ENCODE data around the gene ARHGEF17.

The ARHGEF17 gene

DNA sequence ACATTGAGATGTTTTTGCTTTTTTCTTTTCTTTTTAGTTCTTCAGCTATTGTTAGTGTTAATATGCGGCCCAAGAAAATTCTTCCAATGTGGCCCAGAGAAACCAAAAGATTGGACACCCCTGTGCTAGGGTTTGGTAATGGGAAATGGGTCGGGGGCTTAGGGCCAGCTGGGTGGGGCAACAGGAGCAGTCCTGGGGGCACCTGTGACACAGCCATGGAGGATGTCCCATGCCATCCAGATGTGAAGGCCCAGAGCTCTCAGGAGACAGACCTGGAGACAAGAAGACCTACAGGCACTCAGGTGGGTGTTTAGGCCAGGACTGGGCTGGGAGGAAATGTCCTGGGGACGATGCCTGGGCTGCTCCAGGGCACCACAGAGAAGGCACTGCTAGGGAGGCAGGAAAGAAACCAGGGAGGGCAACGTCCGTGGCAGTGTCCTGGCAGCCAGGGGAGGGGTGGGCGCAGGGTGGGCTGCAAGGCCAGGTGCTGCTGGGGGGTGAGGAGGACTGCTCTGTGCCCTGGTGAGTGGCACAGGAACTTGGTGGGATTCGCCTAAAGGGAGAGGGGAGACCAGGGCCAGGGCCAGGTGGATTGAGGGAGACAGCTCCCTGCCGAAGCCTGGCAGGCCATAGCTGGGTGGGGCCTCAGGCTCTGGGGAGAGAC is 89.5 kb downstream of the ARHGEF17 start:
- no peak for DNase-seq

- no peak for DNase-seq
Measured at GRCh38 chr11:73398132-73398526, 90.1 kb downstream of the ARHGEF17 start.

DNA sequence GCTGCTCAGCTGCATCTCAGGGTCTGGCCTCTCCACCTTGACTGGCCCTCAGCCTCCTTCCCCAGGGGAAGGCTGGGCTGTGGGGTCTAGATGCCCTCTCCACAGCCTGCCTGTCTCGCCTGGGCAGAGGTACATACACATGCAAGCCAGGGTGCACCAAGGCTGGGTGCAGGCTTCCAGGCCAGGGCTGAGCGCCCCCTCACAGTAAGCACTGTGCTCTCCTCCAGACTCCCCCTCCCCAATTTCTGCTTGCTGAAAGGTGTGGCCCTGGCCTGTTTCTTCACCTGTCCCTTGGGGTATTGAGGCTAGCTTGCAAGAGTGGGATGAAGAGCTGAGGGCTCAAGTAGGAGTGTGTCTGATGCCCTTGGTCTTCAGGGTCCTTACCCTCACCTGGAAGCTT is 90.6 kb downstream of the ARHGEF17 start:
- no peak for DNase-seq

- DNase-seq: no peak
Measured at GRCh38 chr11:73399159-73399590, 91.1 kb downstream of the ARHGEF17 start.

DNA sequence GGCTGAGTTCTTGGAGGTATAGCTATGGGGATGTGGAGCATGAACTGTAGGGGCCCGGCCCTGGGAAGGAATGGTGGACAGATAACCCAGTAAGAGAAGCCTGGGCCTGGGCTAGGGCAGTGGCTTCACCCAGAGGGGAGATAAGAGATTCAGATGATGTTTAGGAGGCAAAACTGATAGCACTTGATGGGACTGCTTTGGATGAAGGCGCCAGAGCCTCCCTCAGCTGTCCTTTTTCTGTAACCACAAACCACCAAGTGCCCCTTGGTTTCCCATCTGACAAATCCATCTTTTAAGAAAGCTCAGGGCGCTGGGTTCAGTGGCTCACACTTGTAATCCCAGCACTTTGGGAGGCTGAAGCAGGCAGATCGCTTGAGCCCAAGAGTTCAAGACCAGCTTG is 91.6 kb downstream of the ARHGEF17 start:
- DNase-seq: no peak

DNA sequence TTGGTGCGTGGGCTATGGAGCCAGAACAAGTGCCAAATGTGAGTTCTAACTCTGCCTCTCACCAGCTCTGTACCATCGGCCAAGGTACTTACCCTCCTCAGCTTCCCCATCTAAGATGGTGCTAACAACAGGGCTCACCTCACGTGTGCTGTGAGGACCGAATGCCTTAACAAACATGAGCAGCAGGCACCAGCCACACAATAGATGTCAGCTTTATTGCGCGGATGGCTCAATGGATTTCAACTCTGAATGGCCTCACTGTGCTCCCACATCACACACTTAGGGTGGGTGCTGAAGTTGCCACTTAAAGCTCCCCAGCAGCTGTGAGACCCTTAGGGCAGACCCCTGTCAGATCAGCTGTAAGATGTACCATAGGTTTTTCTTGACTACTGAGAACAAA is 92.2 kb downstream of the ARHGEF17 start:
- DNase-seq: no peak

DNA sequence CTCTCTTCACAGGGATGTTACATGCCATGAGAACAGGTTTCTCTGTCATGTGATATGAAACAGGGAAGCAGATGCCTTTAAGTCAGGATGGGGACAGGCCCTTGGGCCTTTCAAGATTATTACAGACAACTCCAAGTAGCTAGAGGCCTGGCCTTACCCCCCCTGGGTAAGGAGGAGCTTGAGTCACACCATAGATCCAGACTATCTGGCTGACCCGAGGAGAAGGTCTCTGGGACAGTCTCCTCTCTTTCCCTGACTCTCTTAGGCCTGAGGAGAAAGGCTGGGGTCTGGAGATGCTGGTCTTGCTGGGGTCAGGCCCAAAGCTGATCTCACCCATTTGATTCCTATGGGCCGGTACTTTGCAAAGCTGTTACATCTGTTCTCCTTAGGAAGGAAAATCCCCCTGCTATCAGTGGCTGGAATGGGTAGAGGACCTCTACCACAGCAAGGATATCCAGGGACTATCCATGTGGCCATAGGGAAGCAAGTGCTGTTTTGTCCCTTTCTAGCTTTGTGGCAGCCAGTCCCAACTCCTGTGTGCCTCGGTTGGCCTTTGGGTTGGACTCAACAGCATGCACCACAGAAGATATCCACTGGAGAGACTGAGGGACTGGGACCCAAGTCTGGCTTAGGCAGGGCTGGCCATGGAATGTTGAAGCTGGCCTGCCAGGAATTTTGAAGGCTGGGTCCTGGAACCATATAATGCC is 93.3 kb downstream of the ARHGEF17 start:
- DNase-seq: no peak

DNA sequence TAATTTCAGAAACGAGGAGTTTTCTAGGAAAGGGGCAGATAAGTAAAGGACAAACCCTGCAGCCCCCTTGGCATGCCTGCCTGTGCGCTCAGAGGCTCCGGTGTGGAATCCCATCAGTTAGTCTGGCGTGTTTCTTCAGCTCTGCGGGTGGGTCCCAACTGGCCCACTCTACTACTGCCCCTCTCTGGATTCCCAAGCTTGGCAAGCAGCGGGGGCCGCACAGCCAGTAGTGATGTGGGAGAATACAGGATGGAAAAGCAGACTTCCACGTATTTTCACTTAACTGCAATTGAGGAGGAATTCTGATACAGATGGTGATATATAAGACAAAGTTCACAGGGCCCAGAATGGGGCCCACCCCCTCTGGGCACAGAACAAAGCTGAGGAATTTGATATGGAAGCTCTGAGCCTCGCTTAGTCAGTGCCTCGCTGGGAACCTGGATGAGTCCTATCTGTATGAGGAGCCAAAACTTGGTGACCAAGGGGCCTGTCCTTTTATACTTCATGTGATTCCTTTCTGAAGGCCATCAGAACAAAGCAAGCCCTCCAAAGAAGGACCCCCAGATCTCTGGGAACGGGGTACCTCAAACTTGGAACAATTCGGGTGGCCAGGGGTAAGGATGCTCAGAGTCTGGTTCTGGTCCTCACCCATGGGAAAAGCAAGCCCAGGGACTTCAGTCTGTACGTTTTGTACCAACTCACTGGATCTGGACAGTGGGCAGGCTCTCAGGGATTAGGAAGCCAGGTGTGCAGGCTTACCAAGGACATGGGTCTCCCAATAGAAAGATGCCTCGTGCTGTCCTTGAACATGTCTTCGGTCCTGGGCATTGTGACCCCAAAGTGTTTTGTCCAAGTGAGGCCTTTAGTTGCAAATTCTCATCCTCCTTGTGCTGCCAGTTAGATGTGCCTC is 94.1 kb downstream of the ARHGEF17 start:
- DNase-seq: no peak

DNA sequence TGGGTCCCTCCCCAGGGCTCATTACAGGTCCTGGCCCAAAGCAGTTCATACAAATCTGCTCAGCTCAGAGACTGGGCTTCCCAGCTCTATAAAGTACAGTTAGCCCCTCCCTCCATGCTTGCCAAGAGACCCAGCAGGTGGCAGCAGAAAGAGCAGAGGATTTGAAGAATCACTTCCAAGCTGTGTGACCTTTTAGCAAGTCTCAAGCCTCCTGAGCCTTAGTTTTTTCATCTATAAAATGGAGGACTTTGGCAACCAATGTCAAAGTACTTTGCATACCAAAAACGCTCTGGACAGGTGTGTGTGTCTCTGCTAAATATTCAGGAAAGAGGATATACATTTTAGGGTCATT is 94.7 kb downstream of the ARHGEF17 start:
- no peak for DNase-seq

DNA sequence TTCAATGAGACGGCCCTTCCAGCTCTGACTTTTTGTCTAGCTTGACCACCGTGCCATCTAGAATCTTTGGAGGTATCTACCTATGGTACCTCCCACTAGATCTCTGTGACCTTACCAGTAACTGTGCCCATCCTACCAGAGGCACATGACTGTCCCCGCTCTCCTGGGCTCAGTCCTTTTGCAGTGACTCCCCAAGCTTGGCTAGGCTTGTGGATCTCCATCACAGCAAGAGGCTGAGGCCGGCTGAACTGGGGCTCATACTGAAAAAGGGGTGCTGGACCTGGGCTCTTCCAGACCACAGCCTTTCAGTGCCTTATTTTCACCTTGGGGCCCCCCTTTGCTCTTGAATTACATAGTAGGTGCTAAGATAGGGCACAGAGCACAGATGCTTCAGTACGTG is 95.5 kb downstream of the ARHGEF17 start:
- no peak for DNase-seq

GRCh38 chr11:73404048-73404447 is 96.0 kb downstream of the ARHGEF17 start:
- DNase-seq: peak; percentile 9

DNA sequence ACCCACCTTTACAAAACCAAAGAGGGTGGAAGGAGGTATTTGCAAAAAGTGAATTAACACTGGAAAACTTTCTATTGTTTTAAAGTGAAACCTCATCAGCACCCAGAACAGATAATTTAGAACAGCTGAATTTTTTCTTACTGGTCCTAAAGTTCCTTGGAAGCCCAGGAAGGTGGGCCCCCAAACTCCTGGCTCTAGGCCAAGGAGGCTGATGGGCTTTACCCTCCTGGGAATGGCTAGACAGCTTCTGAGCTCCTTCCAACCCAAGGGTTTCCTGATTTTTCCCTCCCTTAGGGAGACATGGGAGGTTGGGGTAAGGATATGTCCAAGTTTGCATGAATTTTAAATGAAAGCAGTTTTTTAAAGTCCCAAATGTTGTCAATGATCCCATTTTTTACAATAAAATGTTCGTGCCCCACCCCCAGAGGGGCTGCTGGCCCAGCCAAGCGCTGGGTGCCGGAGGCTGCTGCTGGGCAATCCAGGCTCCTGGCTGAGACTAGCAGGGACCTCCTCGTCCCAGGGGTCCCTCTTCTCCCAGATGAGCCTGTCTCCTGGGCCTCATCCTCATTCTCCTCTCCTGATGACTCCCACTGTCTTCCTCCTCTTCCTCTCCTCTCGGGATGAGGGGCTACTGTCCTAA is 96.5 kb downstream of the ARHGEF17 start:
- no peak for DNase-seq

DNA sequence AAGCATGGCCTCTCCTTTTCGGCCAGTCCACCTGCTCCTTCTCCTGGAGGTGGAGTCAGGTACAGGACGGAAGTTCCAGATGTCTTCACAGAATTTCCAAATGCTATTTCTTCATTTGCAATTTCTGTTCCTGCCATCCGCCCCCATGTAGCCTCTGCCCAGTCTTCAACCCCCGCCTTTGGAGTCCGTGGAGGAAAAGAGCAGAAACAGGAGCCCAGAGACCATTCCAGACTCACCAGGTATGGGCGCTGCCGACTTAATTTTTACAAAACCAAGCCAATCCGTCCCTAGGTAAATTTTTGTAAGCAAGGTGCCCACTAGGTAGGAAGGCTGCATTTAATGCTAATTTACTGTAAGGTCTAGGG is 97.1 kb downstream of the ARHGEF17 start:
- no peak for DNase-seq

DNA sequence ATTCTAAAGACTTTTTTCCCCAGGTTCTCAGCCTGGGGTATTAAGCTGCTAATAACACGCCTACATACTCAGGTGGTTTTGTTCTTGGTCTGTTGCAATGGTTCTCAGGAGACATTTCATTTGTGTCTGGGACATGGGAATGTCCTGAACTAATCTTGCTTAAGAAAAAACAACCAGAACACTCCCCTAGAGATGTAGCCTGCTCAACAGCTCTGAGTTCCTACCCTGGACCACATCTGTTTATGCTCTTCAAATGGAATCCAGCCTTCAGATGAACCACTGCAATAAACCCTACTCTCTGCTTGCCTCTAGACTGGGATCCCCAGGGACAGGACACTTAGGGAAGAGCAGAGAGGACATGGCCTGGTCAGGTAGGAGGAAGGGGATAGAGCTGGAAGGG is 98.1 kb downstream of the ARHGEF17 start:
- no peak for DNase-seq

DNA sequence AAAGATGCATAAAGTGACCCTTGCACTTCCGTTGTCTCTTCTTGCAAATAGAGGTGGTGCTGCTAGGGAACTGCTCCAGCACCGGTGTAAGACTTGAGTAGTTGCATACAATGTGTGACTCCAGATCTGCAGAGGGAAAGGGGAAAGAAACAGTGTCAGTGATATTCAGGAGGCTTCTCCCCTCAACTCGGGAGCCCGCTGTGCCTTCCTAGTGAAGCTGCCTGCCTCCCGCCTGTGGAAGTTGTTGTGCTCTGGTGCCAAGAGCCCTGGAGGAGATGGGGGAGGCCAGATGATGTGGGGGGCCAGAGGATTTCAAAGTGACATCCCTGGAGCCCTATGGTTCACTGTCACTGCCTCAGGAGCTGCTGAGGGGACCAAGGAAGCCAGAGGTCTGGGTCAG is 98.5 kb downstream of the ARHGEF17 start:
- DNase-seq: no peak

GRCh38 chr11:73409431-73409830 is 101.4 kb downstream of the ARHGEF17 start:
- DNase-seq: no peak

GRCh38 chr11:73410627-73411026 is 102.6 kb downstream of the ARHGEF17 start:
- no peak for DNase-seq

DNA sequence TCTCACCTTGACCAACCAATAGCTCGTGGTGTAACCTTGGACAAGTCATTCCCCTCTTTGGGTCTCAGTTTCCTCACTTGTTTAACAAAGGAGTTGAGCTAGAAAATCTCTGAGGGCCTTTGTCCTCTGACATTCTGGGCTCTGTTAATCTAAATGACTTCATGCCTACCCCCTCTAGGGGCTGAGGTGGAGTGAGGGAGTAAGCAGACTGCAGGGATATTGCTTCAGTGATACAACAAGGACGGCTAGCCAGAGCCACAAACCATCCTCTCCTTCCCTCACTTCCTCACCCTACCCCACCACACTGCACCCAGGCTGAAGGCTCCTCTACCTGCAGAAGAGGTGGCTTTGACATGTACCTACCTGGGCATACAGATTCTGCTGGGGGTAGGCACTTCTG is 103.0 kb downstream of the ARHGEF17 start:
- DNase-seq: no peak

DNA sequence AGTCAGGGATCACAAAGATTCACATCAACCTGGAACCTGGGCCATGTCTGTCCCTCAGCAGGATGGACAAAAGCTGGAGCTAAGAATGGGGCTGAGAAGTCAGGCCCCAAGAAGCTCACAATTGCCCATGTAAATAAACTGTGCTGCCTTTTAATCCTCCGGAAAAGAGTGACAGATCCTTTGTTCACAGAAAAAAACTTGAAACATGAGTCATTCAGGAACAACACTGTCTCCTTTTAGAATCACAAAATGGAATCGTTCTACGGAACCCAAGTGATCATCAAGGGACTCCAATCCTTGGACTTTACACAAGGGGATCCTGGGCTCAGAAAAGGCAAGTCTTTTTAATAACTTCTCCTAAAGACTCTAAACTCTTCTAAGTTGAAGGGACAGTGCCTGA is 104.2 kb downstream of the ARHGEF17 start:
- no peak for DNase-seq

DNA sequence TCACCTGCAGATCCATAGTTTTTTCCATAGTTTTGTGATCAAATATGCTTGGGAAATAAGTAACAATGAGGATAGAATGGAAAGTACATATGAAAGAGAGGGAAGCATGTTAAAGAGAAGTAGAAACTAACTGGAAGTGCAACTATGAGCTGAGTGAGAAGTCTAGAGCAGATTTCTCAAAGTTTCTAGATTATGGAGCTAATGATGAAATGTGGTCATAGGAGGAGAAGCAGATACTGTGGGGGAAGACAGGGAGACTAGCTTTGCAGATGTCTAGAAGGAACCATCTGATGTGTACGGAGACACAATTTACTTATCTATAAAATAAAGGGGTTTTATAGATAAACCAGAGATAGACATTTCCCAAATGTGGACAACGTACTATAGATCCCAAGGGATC is 105.2 kb downstream of the ARHGEF17 start:
- DNase-seq: no peak

DNA sequence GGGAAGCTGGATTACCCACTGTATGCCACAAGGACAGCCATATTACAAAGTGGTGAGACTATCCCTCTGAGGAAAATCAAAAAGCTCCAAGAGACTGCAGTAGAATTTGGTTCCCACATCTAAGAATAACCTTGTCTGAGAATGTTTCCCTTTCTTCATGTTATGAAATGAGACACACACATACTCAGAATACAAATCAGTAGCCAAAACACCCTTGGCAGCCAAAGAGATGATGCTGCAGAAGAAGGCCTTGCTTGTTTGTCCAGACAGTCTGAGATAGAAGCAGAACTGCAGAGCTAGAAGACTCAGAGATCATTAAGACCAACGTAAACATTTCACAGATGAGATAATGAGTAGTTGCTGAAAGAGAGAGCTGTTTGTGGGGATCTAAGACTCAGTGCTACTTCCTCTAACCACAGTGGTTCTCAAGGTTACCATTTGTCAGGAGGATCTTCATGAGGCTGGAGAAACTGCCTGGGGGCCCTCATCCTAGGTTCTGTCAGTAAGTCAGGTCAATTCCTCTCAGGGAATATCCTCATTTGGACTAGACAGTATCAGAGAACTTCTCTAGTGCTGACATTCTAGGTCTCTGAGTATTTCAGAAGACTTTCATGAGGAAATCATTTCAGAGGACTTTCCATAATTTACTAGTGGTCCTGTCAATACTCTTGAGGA is 107.0 kb downstream of the ARHGEF17 start:
- no peak for DNase-seq

DNA sequence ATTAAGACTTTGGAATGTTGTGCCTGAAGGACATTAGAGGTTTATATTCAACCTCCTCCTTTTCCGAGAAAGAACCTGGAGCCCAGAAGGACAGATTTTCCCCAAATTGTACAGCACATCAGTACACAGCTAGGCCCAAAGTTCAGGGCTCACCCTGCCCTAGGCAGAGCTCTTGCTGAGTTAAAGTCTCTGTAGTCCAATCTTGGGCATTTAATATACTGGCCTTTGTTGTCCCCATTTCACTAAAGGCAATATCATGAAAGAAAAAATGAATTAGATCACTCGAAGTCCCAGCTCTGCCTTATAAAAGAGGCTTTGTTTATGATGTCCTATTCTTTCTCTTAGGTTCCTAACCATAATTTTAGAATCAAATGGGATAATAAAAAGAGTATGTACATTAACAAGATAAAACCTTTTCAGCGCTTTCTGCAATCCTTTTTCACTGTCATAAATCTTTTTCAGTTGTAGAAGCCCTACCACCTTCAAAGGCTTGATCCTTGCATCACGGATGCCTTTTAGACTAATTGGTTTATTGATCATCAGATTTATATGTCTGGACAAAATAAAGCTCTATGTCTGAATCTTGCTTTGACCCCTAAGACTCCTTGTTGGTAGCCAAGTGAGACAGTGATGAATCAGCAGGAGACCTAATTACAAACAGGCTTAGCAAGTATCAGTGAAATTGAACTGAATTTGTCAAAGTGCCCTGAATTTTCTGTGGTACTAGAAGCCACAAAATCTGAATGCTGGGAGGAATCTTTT is 108.0 kb downstream of the ARHGEF17 start:
- no peak for DNase-seq

All from NCI-H1417 treated with DMSO at 0.1 percent for 48 hours (cell line).